ENCODE results near the gene DAP.

DNA sequence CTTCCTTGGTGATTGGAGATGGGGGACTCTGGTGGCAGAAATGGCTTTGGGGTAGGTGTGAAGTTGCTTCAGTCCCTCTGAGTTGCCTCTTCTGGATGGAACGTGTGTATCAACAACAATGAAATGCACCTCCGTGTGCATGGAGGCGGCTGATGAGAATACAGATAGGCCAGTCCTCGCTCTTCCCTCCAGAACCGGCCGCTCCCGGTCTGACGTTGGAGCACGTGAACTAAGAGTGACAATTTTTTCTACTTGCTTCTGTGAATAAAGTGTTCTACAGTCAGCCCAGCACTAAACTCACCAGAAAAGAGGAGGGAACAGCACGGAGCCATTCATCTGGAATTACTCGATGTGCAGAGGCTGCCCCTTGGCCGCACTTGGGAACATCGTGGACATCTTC, 106.5 kb downstream of the DAP start:
- no peak for TF ChIP-seq POLR2A (IDR thresholded peaks at IDR 0.05; ENCODE audit: low read length)
- TF ChIP-seq, protein P1, sequence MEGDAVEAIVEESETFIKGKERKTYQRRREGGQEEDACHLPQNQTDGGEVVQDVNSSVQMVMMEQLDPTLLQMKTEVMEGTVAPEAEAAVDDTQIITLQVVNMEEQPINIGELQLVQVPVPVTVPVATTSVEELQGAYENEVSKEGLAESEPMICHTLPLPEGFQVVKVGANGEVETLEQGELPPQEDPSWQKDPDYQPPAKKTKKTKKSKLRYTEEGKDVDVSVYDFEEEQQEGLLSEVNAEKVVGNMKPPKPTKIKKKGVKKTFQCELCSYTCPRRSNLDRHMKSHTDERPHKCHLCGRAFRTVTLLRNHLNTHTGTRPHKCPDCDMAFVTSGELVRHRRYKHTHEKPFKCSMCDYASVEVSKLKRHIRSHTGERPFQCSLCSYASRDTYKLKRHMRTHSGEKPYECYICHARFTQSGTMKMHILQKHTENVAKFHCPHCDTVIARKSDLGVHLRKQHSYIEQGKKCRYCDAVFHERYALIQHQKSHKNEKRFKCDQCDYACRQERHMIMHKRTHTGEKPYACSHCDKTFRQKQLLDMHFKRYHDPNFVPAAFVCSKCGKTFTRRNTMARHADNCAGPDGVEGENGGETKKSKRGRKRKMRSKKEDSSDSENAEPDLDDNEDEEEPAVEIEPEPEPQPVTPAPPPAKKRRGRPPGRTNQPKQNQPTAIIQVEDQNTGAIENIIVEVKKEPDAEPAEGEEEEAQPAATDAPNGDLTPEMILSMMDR (IDR thresholded peaks at IDR 0.05): no peak

All from A549 (cell line).